Activated naive CD8-positive, alpha-beta T cell treated with anti-CD3 and anti-CD28 coated beads for 36 hours (primary cell): ENCODE data around the gene ANKRD33B. TPM values are rescaled to one million over a fixed set of nuclear protein-coding genes. Genes with fewer than 3 reads are reported as not detected.

ENCODE experiments used
- DNase-seq: peaks from one replicate; pipeline ENCODE4 v3.0.0; 2021
- H3K27ac Mint-ChIP-seq: one replicate; pipeline ENCODE4 v1.8.0; 2022; ENCODE audit warnings: mild to moderate bottlenecking, moderate library complexity, mixed read lengths
- H3K27me3 Mint-ChIP-seq: one replicate; pipeline ENCODE4 v1.8.0; 2022; ENCODE audit warnings: mild to moderate bottlenecking, mixed read lengths
- H3K36me3 Mint-ChIP-seq: one replicate; pipeline ENCODE4 v1.8.0; 2021; ENCODE audit warnings: mild to moderate bottlenecking, mixed read lengths
- H3K4me1 Mint-ChIP-seq: one replicate; pipeline ENCODE4 v1.8.0; 2021; ENCODE audit warnings: mixed read lengths
- H3K4me3 Mint-ChIP-seq: one replicate; pipeline ENCODE4 v1.8.0; 2022; ENCODE audit warnings: mild to moderate bottlenecking, moderate library complexity, mixed read lengths
- H3K9me3 Mint-ChIP-seq: one replicate; pipeline ENCODE4 v1.8.0; 2022; ENCODE audit warnings: mixed read lengths
- total RNA-seq, 2 experiments: library from RNA; stranded (reverse); gene quantifications; one replicate each; pipeline ENCODE4 v1.2.3, GENCODE V29; 2021

Gene ANKRD33B
- total RNA-seq, 2 experiments from 2014 or later = 9.8 to 10.2 TPM

GRCh38 chr5:10686890-10687289, 123.0 kb downstream of the ANKRD33B start:
- Mint-ChIP-seq H3K27ac (no peak overlapping the region), H3K4me1 (no peaks in the 10 kb centered on the region), H3K9me3 (no peaks in the 10 kb centered on the region), H3K4me3 (no peak overlapping the region), H3K27me3 (no peaks in the 10 kb centered on the region), H3K36me3 (peaks cover 17% of the 10 kb centered on the region)
- no peak for DNase-seq

- no peaks in the 10 kb centered on the region for H3K4me1 Mint-ChIP-seq
- H3K36me3 Mint-ChIP-seq = peaks cover 16% of the 10 kb centered on the region
- H3K9me3 Mint-ChIP-seq = no peaks in the 10 kb centered on the region
- no peaks in the 10 kb centered on the region for H3K27me3 Mint-ChIP-seq
- no peak for DNase-seq
- H3K27ac Mint-ChIP-seq = no peak overlapping the region
- H3K4me3 Mint-ChIP-seq = no peak overlapping the region
Observed at GRCh38 chr5:10688651-10689171, 124.8 kb downstream of the ANKRD33B start.

GRCh38 chr5:10689391-10690081, 125.7 kb downstream of the ANKRD33B start:
- Mint-ChIP-seq H3K27ac (no peak overlapping the region), H3K27me3 (no peaks in the 10 kb centered on the region), H3K36me3 (peaks cover 16% of the 10 kb centered on the region), H3K9me3 (no peaks in the 10 kb centered on the region), H3K4me1 (no peaks in the 10 kb centered on the region), H3K4me3 (no peak overlapping the region)
- DNase-seq = peak; percentile 22

DNA sequence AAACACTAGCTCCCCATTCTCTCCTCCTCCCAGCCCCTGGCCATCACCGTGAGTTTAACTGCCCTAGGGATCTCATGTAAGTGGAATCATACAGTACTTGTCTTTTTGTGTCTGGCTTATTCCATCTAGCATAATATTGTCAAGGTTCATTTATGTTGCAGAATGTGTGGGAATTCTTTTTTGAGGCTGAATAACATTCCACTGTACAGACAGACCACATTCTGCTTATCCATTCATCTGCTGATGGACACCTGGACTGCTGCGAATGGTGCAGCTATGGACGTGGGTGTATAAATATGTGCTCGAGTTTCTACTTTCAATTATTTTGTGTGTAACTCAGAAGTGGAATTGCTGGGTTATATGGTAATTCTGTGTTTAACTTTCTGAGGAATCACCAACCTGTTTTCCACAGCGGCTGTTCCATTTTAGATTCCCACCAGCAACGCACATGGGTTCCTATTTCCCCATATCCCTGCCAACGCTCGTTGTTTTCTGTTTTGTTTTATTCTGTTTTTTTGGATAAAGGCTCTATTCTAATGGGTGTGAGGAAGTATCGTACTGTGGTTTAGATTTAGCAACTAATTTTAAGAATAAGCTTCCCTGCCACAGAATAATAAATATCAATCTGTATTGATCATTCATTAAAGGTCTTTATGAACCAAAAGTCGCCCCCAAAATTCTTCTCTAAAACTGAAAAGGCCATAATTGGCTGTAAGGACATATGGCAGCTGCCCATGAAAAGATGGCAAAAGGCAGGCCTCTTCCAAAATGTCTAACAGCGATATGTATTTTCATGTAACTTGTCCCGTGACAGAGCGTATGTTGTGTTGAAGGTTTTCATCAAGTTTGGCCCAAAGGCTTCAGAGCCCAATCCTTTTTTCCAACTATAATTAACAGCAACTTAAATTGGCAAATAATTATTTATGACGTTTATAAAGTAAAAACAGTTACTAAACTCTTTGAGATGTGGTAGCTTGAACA, 126.9 kb downstream of the ANKRD33B start:
- no peaks in the 10 kb centered on the region for H3K27me3 Mint-ChIP-seq
- no peaks in the 10 kb centered on the region for H3K9me3 Mint-ChIP-seq
- H3K27ac Mint-ChIP-seq = no peak overlapping the region
- H3K4me3 Mint-ChIP-seq = no peak overlapping the region
- DNase-seq = no peak
- peaks cover 7% of the 10 kb centered on the region for H3K4me1 Mint-ChIP-seq
- peaks cover 16% of the 10 kb centered on the region for H3K36me3 Mint-ChIP-seq

DNA sequence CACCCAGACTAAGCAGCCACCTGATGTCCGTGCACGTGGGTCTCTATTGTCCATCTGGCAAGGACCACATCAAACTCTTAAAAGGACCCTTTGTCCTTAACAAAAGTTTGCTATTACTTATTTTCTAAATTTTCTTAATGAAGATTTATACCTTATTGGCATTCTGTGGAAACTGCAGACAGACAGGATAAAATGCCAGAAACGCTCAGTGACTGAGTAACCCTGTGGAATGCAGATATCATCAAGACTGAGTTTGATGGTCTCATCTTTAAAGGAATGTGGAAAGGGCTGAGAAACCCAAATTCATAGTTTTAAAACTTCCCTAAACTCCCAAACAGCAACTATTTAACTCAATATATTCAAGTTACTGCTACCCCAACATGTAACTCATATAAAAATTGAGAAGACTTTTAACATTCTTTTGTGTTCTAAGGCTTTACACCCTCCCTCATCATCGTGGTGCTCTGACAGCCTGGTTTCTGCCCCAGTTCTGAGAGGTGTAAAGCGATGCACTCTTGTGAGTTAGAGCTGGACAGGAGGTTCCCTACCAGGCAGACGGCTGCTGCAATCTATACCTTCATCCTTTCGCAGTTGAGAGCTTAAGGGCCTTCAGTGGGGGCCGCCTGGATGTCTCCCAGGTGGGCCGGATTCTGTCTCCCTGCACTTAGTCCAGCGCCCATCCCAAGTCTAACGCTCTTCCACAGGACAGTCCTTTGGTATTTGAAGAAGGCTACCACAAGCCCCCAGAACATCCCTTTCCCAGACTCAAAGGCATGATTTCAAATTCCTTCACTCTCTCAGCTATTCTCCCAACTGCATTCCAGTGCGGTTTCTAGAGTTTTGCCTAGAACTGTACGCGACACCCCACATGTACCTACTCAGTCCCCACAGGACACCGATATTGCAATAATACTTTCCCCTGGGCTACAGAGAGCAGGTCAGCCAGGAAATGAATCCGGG, 128.2 kb downstream of the ANKRD33B start:
- H3K36me3 Mint-ChIP-seq = peaks cover 13% of the 10 kb centered on the region
- no peaks in the 10 kb centered on the region for H3K27me3 Mint-ChIP-seq
- peaks cover 19% of the 10 kb centered on the region for H3K4me1 Mint-ChIP-seq
- DNase-seq = no peak
- H3K9me3 Mint-ChIP-seq = no peaks in the 10 kb centered on the region
- H3K4me3 Mint-ChIP-seq = no peak overlapping the region
- H3K27ac Mint-ChIP-seq = no peak overlapping the region

- Mint-ChIP-seq H3K27ac (peak overlapping the region; percentile 43), H3K9me3 (no peaks in the 10 kb centered on the region), H3K36me3 (peaks cover 3% of the 10 kb centered on the region), H3K4me3 (no peak overlapping the region), H3K27me3 (no peaks in the 10 kb centered on the region), H3K4me1 (peaks cover 38% of the 10 kb centered on the region)
- peak; percentile 14 for DNase-seq
Observed at GRCh38 chr5:10695055-10695649, 131.3 kb downstream of the ANKRD33B start.

DNA sequence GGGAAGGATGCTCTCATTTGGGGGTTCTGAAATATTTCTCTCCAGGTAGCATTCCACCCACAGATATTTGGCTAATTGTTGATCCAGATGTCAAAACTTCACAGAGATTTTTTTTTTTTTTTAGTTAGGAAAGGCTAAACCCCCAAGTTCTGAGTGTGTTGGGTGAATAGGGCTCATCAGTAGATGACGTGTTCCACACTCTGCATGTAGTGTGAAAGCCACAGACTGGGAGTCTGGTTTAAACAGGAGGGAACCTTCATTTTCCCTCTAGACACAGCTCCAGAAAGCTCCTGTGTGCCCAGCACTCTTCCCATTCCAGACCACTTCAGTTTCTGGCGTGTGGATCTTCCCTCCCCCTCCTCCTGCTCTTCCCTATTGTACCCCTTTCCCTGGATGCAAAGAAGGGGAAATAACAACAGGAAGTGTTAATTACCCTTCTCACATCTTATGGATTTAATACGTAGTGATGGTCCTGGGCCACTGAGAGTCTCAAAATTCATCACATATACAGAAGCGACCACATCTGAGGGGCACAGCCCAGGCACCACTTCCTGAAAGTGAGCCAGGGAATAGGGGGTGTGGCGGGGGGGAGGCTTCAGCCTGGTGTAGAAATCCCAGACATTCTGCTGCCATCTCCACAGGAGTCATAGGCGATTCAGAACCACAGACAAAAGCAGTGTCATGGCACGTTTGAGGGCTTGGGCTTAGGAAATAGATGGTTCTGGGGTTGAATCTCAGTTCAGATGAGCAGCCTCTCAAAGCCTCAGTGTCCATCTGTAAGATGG, 132.1 kb downstream of the ANKRD33B start:
- Mint-ChIP-seq H3K4me3 (no peak overlapping the region), H3K27ac (no peak overlapping the region), H3K4me1 (peaks cover 40% of the 10 kb centered on the region), H3K27me3 (no peaks in the 10 kb centered on the region), H3K9me3 (no peaks in the 10 kb centered on the region), H3K36me3 (peaks cover 5% of the 10 kb centered on the region)
- DNase-seq = no peak

GRCh38 chr5:10699281-10699874, 135.5 kb downstream of the ANKRD33B start:
- peaks cover 2% of the 10 kb centered on the region for H3K36me3 Mint-ChIP-seq
- no peak for DNase-seq
- H3K9me3 Mint-ChIP-seq = no peaks in the 10 kb centered on the region
- H3K4me1 Mint-ChIP-seq = peaks cover 46% of the 10 kb centered on the region
- H3K27ac Mint-ChIP-seq = no peak overlapping the region
- H3K4me3 Mint-ChIP-seq = no peak overlapping the region
- H3K27me3 Mint-ChIP-seq = no peaks in the 10 kb centered on the region

DNA sequence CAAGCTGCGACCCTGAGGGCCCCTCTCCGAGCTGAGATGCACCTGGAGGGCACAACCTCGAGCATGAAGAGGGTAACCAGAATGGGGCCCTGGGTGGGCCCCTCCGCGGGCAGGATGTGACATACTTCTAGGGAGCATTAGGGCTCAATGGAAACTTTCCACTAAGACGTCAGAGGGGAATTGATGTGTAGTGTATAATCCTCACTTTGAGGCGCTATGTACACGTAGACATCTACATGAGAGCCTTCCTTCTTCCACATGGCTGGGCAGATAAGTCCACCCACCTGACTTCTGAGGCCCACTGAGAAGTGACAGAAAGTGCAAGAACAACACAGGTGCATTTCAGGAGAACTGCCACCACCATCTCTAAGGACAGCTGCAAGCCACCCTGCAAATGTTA, 136.1 kb downstream of the ANKRD33B start:
- peak; percentile 10 for DNase-seq
- Mint-ChIP-seq H3K27ac (peak overlapping the region; percentile 72), H3K4me3 (no peak overlapping the region)

DNA sequence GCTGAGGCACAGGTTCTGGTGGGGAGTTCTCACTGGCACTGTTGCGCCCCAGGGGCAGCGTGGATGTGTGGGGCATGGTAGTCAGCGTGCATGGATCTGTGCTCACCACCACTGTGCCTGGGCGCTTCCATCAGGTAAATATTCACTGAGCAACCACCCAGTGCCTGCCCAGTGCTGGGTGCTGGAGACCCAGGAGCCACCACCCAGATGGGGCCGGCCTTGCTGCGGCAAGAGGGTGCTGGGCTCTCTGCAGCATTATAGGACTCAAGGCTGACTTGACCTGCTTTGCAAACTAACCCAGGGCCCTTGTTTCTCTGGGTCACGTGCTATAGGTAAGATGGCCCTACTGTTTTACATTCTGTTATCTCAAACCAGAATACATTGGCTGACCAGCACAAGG, 136.6 kb downstream of the ANKRD33B start:
- Mint-ChIP-seq H3K36me3 (peaks cover 5% of the 10 kb centered on the region), H3K4me1 (peaks cover 52% of the 10 kb centered on the region), H3K4me3 (no peak overlapping the region), H3K27ac (no peak overlapping the region), H3K9me3 (no peaks in the 10 kb centered on the region), H3K27me3 (no peaks in the 10 kb centered on the region)
- DNase-seq = no peak

More for the DNA sequence above, 136.1 kb downstream of the ANKRD33B start:
- Mint-ChIP-seq H3K9me3 (no peaks in the 10 kb centered on the region), H3K36me3 (peaks cover 2% of the 10 kb centered on the region), H3K4me1 (peaks cover 50% of the 10 kb centered on the region), H3K27me3 (no peaks in the 10 kb centered on the region)

GRCh38 chr5:10701567-10702039, 137.7 kb downstream of the ANKRD33B start:
- no peak overlapping the region for H3K4me3 Mint-ChIP-seq
- no peaks in the 10 kb centered on the region for H3K27me3 Mint-ChIP-seq
- H3K4me1 Mint-ChIP-seq = peaks cover 52% of the 10 kb centered on the region
- peaks cover 8% of the 10 kb centered on the region for H3K36me3 Mint-ChIP-seq
- peak; percentile 24 for DNase-seq
- no peak overlapping the region for H3K27ac Mint-ChIP-seq
- no peaks in the 10 kb centered on the region for H3K9me3 Mint-ChIP-seq

DNA sequence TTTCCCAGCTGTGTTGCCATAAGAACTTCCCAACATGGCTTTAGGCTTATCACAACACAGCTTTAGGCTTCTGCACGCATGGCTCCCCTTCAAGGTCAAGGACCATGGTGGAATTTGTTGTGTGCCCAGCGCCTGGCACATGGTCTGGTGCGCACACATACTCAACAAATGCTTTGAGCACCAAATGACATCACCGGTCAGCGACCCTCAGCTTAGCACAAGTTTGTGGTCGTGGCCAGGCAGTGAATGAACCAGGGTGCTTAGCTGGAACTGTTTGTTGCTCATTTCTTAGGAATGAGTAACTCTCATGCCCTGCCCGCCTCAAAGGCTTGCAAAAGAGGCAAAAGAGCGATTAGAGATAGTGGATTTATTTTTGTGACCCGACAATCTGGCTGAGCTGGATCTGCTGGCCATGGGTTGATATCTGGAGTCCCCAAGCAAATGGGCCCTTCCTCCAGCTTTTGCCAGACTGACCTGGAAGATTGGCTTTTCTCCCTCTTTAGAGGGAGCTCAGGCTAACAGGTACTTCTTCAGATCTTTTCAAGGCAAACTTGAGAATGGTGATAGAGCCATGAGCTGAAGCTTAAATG, 138.3 kb downstream of the ANKRD33B start:
- DNase-seq = no peak
- Mint-ChIP-seq H3K36me3 (peaks cover 8% of the 10 kb centered on the region), H3K27ac (no peak overlapping the region), H3K27me3 (no peaks in the 10 kb centered on the region), H3K4me1 (peaks cover 47% of the 10 kb centered on the region), H3K4me3 (no peak overlapping the region), H3K9me3 (no peaks in the 10 kb centered on the region)
